Panc1 (cell line): Measurements from ENCODE around the gene SNX13. TPM values are rescaled to one million over a fixed set of nuclear protein-coding genes. Genes with fewer than 3 reads are reported as not detected.

Experiments used
- ATAC-seq: fragments of 200-7000 bp; cut with Tn5 transposase; 2 replicates; pipeline ENCODE4 v1.9.1; 2020; ENCODE audit warnings: mild to moderate bottlenecking, moderate library complexity
- BruUV-seq: library from RNA; stranded (reverse); fragments of 400-500 nt; replicated peaks from 2 replicates; lab custom pipeline; 2021; lab: Mats Ljungman, UMichigan
- CTCF ChIA-PET: fragments of 300-600 bp; sonication (Branson Sonifier 250); formaldehyde crosslinking; loops from one replicate; lab custom pipeline; 2022; ENCODE audit warnings: antibody characterized with exemption; lab: Charles Lee
- POLR2A ChIA-PET: fragments of 300-600 bp; sonication (Branson Sonifier 250); formaldehyde crosslinking; loops from one replicate; lab custom pipeline; 2022; ENCODE audit warnings: antibody characterized with exemption; lab: Charles Lee
- DNase-seq: peaks from one replicate; pipeline ENCODE4 v3.0.0-alpha.2; 2010; ENCODE audit warnings: low read depth, low spot score
- H3K27ac ChIP-seq: 2 replicates; pipeline ENCODE4 v1.5.1; 2011; ENCODE audit warnings: mild to moderate bottlenecking, low read length, inconsistent platforms
- H3K27me3 ChIP-seq: fragments of 200-500 bp; sonication (Bioruptor generic); 2 replicates; pipeline ENCODE4 v1.6.0; 2014; ENCODE audit warnings: low read length, inconsistent platforms; ENCODE audit not compliant: control insufficient read depth, insufficient read depth
- H3K36me3 ChIP-seq: fragments of 200-500 bp; sonication (Bioruptor generic); 2 replicates; pipeline ENCODE4 v1.5.1; 2014; ENCODE audit warnings: inconsistent platforms, mild to moderate bottlenecking, low read length, moderate library complexity; ENCODE audit not compliant: control insufficient read depth, insufficient read depth
- H3K4me1 ChIP-seq: 2 replicates; pipeline ENCODE4 v1.5.1; 2011; ENCODE audit warnings: inconsistent platforms, mild to moderate bottlenecking, low read length, moderate library complexity; ENCODE audit not compliant: control insufficient read depth, insufficient read depth
- H3K4me3 ChIP-seq, 2 experiments: 2 replicates each; pipeline ENCODE4 v1.5.1; 2011 to 2012; ENCODE audit warnings: low read depth in 2 of 2, low read length in 2 of 2, mild to moderate bottlenecking in 2 of 2, inconsistent platforms in 1 of 2, moderate library complexity in 1 of 2
- H3K9me3 ChIP-seq: fragments of 200-500 bp; sonication (Bioruptor generic); 2 replicates; pipeline ENCODE4 v1.5.1; 2014; ENCODE audit warnings: low read depth, mild to moderate bottlenecking, inconsistent platforms, low read length, moderate library complexity; ENCODE audit not compliant: control insufficient read depth, insufficient read depth
- POLR2AphosphoS5 ChIP-seq: IDR thresholded peaks from 2 replicates; pipeline ENCODE4 v1.6.1; 2012; ENCODE audit warnings: mild to moderate bottlenecking, low read depth, low read length, moderate library complexity
- SIN3A ChIP-seq: IDR thresholded peaks from 2 replicates; pipeline ENCODE4 v1.6.1; 2012; ENCODE audit warnings: low read depth, mild to moderate bottlenecking, low read length, moderate library complexity, borderline replicate concordance; ENCODE audit not compliant: insufficient read depth
- TCF7L2 ChIP-seq: IDR thresholded peaks from 2 replicates; pipeline ENCODE4 v1.6.1; 2011; ENCODE audit warnings: mild to moderate bottlenecking, low read depth, low read length, inconsistent platforms
- in situ Hi-C: cut with HindIII; loops from 2 replicates; pipeline ENCODE4 v1.10.0; 2016; ENCODE audit warnings: low sequenced_read_pairs, low pct_unique_long_range_greater_than_20kb
- intact Hi-C: fragments of 100-400 bp; cut with micrococcal nuclease; formaldehyde crosslinking; loops from one replicate; pipeline ENCODE4 v1.10.0; 2022; ENCODE audit not compliant: unreplicated experiment
- total RNA-seq: library from RNA; stranded (reverse); gene quantifications from one replicate; pipeline ENCODE4 v1.2.1, GENCODE V29; 2021; ENCODE audit not compliant: unreplicated experiment
- TF ChIP-seq, protein P1 (sequence below), 2 experiments: IDR thresholded peaks; 2 replicates each; pipeline ENCODE4 v1.6.1; 2011 to 2012; ENCODE audit warnings: low read depth in 2 of 2, control low read depth in 1 of 2, low read length in 1 of 2, mild to moderate bottlenecking in 1 of 2, moderate library complexity in 1 of 2; ENCODE audit not compliant: insufficient read depth in 1 of 2
- TF ChIP-seq, protein P2 (sequence below): fragments of 450-650 bp; IDR thresholded peaks from 2 replicates; pipeline ENCODE4 v1.5.1; 2017; ENCODE audit warnings: mild to moderate bottlenecking

Gene SNX13
- total RNA-seq, 1 experiment from 2014 or later: 53.3 TPM

DNA sequence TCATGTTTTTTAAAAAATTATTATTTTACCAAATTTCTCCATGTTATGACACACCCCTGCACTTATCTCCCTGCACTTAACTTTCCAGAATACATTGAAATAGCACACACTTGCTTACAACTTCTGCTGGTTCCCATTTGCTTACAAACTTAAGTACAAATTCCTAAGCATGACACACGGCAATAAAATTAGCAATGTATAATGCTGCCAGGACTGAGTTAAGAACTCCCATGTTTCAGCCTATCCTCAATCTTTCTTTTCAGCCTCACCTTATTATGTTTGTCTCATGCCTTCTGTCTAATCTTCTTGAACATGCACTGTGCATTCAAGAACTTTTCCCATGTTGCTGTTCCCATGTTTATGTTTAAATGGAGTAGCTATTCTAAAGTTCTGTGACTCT lies 46.6 kb upstream of the SNX13 start:
- in situ Hi-C loops (no loop called here), intact Hi-C loops (no loop called here)
- BruUV-seq: no TSS peak
- no peaks in the 10 kb centered on the region for H3K9me3 ChIP-seq
- no peaks in the 10 kb centered on the region for H3K4me1 ChIP-seq
- peaks cover 2% of the 10 kb centered on the region; the same call in 1 of the 2 replicates for H3K27me3 ChIP-seq
- ATAC-seq (no peak), DNase-seq (no peak)
- no peak for TF ChIP-seq POLR2AphosphoS5
- TF ChIP-seq, protein P1, sequence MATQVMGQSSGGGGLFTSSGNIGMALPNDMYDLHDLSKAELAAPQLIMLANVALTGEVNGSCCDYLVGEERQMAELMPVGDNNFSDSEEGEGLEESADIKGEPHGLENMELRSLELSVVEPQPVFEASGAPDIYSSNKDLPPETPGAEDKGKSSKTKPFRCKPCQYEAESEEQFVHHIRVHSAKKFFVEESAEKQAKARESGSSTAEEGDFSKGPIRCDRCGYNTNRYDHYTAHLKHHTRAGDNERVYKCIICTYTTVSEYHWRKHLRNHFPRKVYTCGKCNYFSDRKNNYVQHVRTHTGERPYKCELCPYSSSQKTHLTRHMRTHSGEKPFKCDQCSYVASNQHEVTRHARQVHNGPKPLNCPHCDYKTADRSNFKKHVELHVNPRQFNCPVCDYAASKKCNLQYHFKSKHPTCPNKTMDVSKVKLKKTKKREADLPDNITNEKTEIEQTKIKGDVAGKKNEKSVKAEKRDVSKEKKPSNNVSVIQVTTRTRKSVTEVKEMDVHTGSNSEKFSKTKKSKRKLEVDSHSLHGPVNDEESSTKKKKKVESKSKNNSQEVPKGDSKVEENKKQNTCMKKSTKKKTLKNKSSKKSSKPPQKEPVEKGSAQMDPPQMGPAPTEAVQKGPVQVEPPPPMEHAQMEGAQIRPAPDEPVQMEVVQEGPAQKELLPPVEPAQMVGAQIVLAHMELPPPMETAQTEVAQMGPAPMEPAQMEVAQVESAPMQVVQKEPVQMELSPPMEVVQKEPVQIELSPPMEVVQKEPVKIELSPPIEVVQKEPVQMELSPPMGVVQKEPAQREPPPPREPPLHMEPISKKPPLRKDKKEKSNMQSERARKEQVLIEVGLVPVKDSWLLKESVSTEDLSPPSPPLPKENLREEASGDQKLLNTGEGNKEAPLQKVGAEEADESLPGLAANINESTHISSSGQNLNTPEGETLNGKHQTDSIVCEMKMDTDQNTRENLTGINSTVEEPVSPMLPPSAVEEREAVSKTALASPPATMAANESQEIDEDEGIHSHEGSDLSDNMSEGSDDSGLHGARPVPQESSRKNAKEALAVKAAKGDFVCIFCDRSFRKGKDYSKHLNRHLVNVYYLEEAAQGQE (IDR thresholded peaks at IDR 0.05; ENCODE audit: insufficient read depth in 1 of 2, low read depth in 2 of 2, low read length in 1 of 2): no peak
- CTCF ChIA-PET: no interaction called here
- H3K36me3 ChIP-seq: no peaks in the 10 kb centered on the region
- H3K4me3 ChIP-seq: no peak overlapping the region
- no peak overlapping the region for H3K27ac ChIP-seq
- POLR2A ChIA-PET: no interaction called here

DNA sequence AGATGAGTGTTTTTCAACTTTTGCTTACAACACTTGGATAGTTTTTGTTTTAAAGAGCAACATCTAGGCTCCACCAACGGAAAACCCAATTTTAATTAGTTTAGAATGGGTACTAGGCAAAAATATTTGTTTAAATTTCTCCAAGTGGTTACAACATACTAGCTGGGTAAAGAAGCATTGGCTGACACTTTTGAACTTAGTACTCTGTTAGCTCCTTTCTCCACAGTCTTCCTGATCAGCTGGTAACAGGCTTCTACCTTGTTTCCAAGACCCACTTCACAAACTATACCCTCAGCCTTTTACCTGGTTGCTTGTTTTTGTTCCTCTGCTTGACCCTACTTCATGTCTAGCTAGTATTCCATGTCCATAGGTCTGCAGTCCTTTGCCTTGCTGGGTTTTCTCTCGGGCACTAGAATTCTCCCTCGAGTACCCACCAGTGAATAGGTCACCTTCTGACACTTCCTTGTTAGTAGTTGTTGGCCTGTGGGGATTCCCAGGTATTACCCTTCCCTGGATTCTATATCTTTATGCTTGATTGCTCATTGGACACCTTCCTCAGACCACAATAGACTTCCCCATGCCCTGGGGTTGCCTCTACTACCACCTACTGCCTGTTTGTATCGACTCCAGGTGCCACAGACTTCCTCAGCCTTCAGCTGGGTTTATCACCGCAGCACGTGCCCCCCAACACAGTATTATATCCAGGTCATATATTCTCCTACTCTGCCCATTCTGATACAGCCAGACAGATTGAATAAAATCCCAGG lies 45.4 kb upstream of the SNX13 start:
- no peak overlapping the region for H3K27ac ChIP-seq
- no peaks in the 10 kb centered on the region for H3K9me3 ChIP-seq
- DNase-seq (no peak), ATAC-seq (no peak)
- no peaks in the 10 kb centered on the region for H3K36me3 ChIP-seq
- ChIA-PET CTCF (no interaction called here), POLR2A (no interaction called here)
- H3K27me3 ChIP-seq: peaks cover 2% of the 10 kb centered on the region; the same call in 1 of the 2 replicates
- intact Hi-C loops (no loop called here), in situ Hi-C loops (no loop called here)
- H3K4me1 ChIP-seq: no peaks in the 10 kb centered on the region
- BruUV-seq: no TSS peak
- no peak overlapping the region for H3K4me3 ChIP-seq
- TF ChIP-seq SIN3A: no peak

DNA sequence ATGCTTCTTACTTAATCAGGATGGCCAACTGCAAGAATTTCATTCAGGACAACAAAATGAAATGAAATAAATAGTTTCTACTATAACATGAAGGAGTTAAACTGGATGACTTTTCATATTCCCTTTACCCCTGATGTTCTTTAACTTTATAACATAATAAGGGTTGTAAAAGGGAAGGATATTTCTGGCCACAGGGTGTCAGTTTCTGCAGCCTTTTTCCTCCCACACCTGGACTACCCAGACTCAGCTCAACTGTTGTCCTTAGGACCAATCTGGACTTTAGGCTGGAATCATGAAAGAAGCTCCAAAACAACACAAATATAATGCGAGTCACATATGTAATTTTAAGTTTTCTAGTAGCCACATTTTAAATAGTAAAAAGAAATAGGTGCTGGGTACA lies 44.0 kb upstream of the SNX13 start:
- Histone ChIP-seq H3K27me3 (peaks cover 2% of the 10 kb centered on the region; the same call in 1 of the 2 replicates), H3K4me1 (no peaks in the 10 kb centered on the region), H3K9me3 (no peaks in the 10 kb centered on the region), H3K36me3 (no peaks in the 10 kb centered on the region), H3K27ac (no peak overlapping the region), H3K4me3 (no peak overlapping the region)
- BruUV-seq: no TSS peak
- ChIA-PET POLR2A (no interaction called here), CTCF (no interaction called here)
- in situ Hi-C loops: no loop called here
- no peak for TF ChIP-seq POLR2AphosphoS5
- no peak for TF ChIP-seq TCF7L2
- TF ChIP-seq SIN3A: no peak
- TF ChIP-seq, protein P1 (IDR thresholded peaks at IDR 0.05; ENCODE audit: insufficient read depth in 1 of 2, low read depth in 2 of 2, low read length in 1 of 2): no peak
- TF ChIP-seq, protein P2, sequence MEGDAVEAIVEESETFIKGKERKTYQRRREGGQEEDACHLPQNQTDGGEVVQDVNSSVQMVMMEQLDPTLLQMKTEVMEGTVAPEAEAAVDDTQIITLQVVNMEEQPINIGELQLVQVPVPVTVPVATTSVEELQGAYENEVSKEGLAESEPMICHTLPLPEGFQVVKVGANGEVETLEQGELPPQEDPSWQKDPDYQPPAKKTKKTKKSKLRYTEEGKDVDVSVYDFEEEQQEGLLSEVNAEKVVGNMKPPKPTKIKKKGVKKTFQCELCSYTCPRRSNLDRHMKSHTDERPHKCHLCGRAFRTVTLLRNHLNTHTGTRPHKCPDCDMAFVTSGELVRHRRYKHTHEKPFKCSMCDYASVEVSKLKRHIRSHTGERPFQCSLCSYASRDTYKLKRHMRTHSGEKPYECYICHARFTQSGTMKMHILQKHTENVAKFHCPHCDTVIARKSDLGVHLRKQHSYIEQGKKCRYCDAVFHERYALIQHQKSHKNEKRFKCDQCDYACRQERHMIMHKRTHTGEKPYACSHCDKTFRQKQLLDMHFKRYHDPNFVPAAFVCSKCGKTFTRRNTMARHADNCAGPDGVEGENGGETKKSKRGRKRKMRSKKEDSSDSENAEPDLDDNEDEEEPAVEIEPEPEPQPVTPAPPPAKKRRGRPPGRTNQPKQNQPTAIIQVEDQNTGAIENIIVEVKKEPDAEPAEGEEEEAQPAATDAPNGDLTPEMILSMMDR: no peak
- DNase-seq: no peak
- no peak for ATAC-seq
- intact Hi-C loops: no loop called here
